ENCODE results near the gene LRRC45. TPM values are rescaled to one million over a fixed set of nuclear protein-coding genes. Genes with fewer than 3 reads are reported as not detected.

The LRRC45 gene
- total RNA-seq (2014; rRNA removed; shearing (Covaris generic)): 28.0 and 38.0 TPM in 2 replicates

GRCh38 chr17:82022981-82023446 is at the start of gene LRRC45:
Gene LRRC45, plus strand, starts transcription at chr17:82023305. Its CDS starts 339 bp downstream, at chr17:82023644.
- DNase-seq (ENCODE audit: low spot score): peak; percentile 100

- no peak for DNase-seq (ENCODE audit: low spot score)
Observed at GRCh38 chr17:81973432-81973831, 49.7 kb upstream of the LRRC45 start.

- peak; percentile 22 for DNase-seq (ENCODE audit: low spot score)
Observed at GRCh38 chr17:81976332-81977210, 46.5 kb upstream of the LRRC45 start.

GRCh38 chr17:81977211-81977808 is 45.8 kb upstream of the LRRC45 start, which contains the start of gene ASPSCR1:
Gene ASPSCR1, plus strand, starts transcription at chr17:81977629. Its CDS starts 18 bp downstream, at chr17:81977647.
- DNase-seq (ENCODE audit: low spot score): peak; percentile 75

GRCh38 chr17:81978524-81979298 is 44.4 kb upstream of the LRRC45 start:
- DNase-seq (ENCODE audit: low spot score): no peak

GRCh38 chr17:81980122-81980521 is 43.0 kb upstream of the LRRC45 start:
- DNase-seq (ENCODE audit: low spot score): no peak

- DNase-seq (ENCODE audit: low spot score): peak; percentile 68
Observed at GRCh38 chr17:81980707-81981343, 42.3 kb upstream of the LRRC45 start.

- peak; percentile 51 for DNase-seq (ENCODE audit: low spot score)
Observed at GRCh38 chr17:81981511-81981910, 41.6 kb upstream of the LRRC45 start.

GRCh38 chr17:81983011-81983638 is 40.0 kb upstream of the LRRC45 start:
- DNase-seq (ENCODE audit: low spot score): no peak

- no peak for DNase-seq (ENCODE audit: low spot score)
Observed at GRCh38 chr17:81983639-81984373, 39.3 kb upstream of the LRRC45 start.

- DNase-seq (ENCODE audit: low spot score): no peak
Observed at GRCh38 chr17:81984773-81985410, 38.2 kb upstream of the LRRC45 start.

- DNase-seq (ENCODE audit: low spot score): no peak
Observed at GRCh38 chr17:81986606-81987005, 36.5 kb upstream of the LRRC45 start.

- no peak for DNase-seq (ENCODE audit: low spot score)
Observed at GRCh38 chr17:81987161-81987770, 35.8 kb upstream of the LRRC45 start.

- no peak for DNase-seq (ENCODE audit: low spot score)
Observed at GRCh38 chr17:81990836-81991683, 32.0 kb upstream of the LRRC45 start.

- peak; percentile 86 for DNase-seq (ENCODE audit: low spot score)
Observed at GRCh38 chr17:81991684-81992305, 31.3 kb upstream of the LRRC45 start.

- DNase-seq (ENCODE audit: low spot score): no peak
Observed at GRCh38 chr17:81992306-81993102, 30.6 kb upstream of the LRRC45 start.
